ENCODE results near the gene ERLIN1. TPM values are rescaled to one million over a fixed set of nuclear protein-coding genes. Genes with fewer than 3 reads are reported as not detected.

The ERLIN1 gene
- total and polyA plus RNA-seq, 10 of the 15 experiments (the other 5 are each of a cell fraction or from before 2014, with no cell fraction given) = 4.9 to 21.7 (median 13.0) TPM

GRCh38 chr10:100114976-100115770 lies 70.7 kb downstream of the ERLIN1 start (continued):
- TF ChIP-seq ASH2L (IDR thresholded peaks at IDR 0.05; ENCODE audit: borderline replicate concordance, low read depth) (no peak), CTCF (IDR thresholded peaks at IDR 0.05 in 2 of 3, conservative IDR thresholded peaks at IDR 0.05 in 1 of 3; ENCODE audit: control insufficient read depth in 2 of 3, extremely low read depth in 1 of 3, insufficient read depth in 1 of 3, low read depth in 3 of 3, low read length in 3 of 3) (no peak), ETV6 (conservative IDR thresholded peaks at IDR 0.05 in 1 of 2, IDR thresholded peaks at IDR 0.05 in 1 of 2; ENCODE audit: borderline replicate concordance in 1 of 2, low read depth in 1 of 2) (no peak), BRCA1 (IDR thresholded peaks at IDR 0.05; ENCODE audit: low read depth, low read length) (no peak), EZH2 (IDR thresholded peaks at IDR 0.05; ENCODE audit: borderline replicate concordance, control insufficient read depth, low read depth, low read length) (no peak), REST (IDR thresholded peaks at IDR 0.05; ENCODE audit: low read depth, low read length) (no peak), NFIC (IDR thresholded peaks at IDR 0.05; ENCODE audit: low read depth, low read length) (no peak), WRNIP1 (IDR thresholded peaks at IDR 0.05; ENCODE audit: borderline replicate concordance, low read depth, low read length) (no peak), SREBF2 (IDR thresholded peaks at IDR 0.05; ENCODE audit: low read length) (no peak), HDAC2 (IDR thresholded peaks at IDR 0.05) (no peak)
